GM13976 (cell line): Measurements from ENCODE around the gene FEM1B.

ENCODE experiments used
- DNase-seq: peaks from one replicate; pipeline ENCODE4 v3.0.0; 2012; ENCODE audit warnings: low spot score
- in situ Hi-C: fragments of 300-500 bp; cut with MboI; formaldehyde crosslinking; loops from one replicate; pipeline ENCODE4 v1.12.0; 2022; ENCODE audit warnings: low sequenced_read_pairs, mixed read lengths, inconsistent platforms; ENCODE audit not compliant: unreplicated experiment
- TF ChIP-seq, protein P1 (sequence below): IDR thresholded peaks from 2 replicates; pipeline ENCODE4 v1.5.1; 2012; ENCODE audit warnings: borderline replicate concordance, mild to moderate bottlenecking; ENCODE audit not compliant: insufficient read depth; ENCODE audit errors: extremely low read depth, missing control alignments, control extremely low read depth

Gene FEM1B

DNA sequence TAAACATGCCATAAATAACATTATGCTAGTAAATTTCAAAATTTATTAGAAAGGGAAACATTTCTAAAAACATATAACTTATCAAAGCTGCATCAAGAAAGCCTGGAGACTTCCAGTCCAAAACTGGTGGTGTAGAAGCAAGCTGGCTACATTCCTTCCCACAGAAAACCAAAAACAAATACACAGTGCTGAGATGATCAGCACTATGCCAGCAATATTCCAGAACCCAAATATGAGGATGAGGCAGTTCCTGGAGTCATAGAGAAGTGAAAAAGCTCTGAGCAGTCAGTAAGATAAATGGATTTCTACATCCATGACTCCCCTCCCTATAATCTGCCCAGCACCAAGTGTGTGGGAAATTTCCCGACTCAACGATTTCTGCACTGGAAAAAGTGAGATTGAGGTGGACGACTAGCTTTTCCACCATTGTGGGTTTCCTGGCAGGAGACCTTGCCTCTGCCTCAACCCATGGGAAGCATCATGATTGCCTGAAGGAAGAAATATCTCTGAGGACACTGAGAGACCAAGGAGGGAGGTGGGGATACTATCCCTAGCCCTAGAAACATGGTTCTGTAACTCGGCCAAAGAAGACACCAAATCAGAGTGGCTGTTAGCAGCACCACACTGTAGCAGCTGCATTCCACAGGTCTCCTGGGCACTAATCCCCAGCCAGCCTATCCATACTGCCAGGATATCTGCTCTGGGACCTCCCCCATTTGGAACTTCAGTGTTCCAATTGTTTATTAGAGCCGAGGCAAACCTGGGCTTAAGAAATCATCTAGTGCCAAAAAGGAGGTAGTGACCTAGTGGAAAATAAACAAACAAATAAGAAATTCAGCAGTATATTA is 36.2 kb upstream of the FEM1B start:
- TF ChIP-seq, protein P1, sequence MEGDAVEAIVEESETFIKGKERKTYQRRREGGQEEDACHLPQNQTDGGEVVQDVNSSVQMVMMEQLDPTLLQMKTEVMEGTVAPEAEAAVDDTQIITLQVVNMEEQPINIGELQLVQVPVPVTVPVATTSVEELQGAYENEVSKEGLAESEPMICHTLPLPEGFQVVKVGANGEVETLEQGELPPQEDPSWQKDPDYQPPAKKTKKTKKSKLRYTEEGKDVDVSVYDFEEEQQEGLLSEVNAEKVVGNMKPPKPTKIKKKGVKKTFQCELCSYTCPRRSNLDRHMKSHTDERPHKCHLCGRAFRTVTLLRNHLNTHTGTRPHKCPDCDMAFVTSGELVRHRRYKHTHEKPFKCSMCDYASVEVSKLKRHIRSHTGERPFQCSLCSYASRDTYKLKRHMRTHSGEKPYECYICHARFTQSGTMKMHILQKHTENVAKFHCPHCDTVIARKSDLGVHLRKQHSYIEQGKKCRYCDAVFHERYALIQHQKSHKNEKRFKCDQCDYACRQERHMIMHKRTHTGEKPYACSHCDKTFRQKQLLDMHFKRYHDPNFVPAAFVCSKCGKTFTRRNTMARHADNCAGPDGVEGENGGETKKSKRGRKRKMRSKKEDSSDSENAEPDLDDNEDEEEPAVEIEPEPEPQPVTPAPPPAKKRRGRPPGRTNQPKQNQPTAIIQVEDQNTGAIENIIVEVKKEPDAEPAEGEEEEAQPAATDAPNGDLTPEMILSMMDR = no peak
- in situ Hi-C loops = no loop called here
- DNase-seq = no peak

DNA sequence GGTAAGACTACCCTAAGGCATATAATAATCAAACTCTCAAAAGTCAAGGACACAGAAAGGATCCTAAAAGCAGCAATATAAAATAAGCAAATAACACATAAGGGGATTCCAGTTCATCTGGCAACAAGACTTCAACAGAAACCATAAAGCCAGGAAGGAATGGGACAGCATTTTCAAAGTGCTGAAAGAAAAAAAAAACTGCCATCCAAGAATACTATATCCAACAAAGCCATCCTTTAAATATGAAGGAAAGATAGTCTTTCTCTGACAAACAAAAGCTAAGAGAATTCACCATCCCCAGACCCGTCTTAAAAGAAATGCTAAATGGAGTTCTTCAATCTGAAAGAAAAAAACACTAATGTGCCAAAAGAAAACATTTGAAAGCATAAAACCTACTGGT is 33.3 kb upstream of the FEM1B start:
- TF ChIP-seq, protein P1 = no peak
- in situ Hi-C loops = no loop called here
- DNase-seq = no peak

GRCh38 chr15:68249058-68249713 is 28.4 kb upstream of the FEM1B start:
- TF ChIP-seq, protein P1 = no peak
- no peak for DNase-seq
- in situ Hi-C loops = no loop called here

DNA sequence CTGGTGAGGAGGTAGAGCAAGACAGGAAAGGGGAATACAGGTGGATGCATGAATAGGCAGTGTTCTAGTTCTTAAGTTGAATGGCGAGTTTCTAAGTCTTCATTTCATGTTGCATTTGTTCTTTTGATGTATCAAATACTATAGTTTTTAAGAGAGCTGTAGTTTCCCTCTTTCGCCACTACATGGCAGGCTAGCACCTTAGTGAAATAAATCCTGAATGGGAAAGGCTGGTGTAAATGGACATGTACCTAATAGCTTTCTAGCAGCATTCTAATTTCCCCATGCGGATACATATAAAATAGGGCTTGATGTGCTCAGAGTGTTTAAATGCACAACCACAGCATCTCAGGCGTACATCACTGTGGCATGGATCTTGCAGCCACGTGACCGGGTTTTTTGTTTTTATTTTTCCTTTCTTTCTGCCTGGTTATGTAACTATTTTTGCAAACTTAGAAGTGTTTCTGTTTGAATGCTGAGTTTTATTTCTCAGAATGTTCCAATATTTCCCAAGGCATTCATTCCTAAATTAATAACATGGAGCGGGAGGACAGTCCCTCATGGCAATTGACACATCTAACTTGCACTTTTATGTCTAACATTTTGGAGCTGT is 24.5 kb upstream of the FEM1B start:
- TF ChIP-seq, protein P1 = peak; percentile 83
- peak; percentile 74 for DNase-seq
- in situ Hi-C loops = no loop called here

DNA sequence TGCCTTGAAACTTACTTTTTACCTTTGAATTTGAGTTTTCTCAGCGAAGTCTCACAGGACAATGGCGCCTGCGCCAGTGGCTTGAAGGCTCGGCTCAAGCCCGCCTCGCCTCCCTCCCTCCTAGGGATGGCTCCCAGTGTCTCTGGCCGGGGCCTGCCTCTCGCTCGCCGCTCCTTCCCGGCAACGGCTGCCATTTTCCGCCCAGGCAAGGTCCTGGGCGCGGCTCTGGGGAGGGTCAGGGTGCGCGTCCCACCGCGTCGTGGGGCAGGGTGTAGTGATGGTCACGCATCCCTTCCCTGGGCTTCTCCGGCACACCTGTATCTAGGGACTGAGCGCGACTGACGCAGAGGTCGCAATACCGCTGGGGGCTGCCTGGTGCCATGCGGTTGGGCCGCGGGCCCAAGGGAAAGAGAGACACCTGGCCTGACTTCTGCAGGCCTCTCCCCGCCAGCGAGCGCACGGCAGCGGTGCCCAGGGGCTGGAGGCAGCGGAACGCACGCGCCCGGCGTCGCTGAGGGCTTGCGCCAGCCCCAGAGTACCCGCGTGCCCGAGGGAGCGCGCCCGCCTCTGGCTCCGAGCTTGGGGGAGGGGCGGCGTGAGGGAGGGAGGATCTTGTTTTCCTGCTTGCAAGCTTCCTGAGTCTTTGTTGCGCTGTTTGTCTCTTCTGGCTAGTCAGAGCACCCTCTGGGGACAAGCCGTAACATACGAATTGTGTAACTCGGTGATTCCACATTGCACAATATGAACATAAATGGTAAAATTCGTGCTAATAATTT is 20.7 kb upstream of the FEM1B start:
- DNase-seq = peak; percentile 42
- in situ Hi-C loops = no loop called here
- TF ChIP-seq, protein P1 = no peak

GRCh38 chr15:68258692-68259091 is 18.9 kb upstream of the FEM1B start:
- no peak for DNase-seq
- TF ChIP-seq, protein P1 = no peak
- in situ Hi-C loops = no loop called here
